PC-3 (cell line): ENCODE data around the gene GPR15. TPM values are rescaled to one million over a fixed set of nuclear protein-coding genes. Genes with fewer than 3 reads are reported as not detected.

Experiments
- ATAC-seq: fragments of 200-7000 bp; cut with Tn5 transposase; 2 replicates; pipeline ENCODE4 v1.9.1; 2020; ENCODE audit warnings: mild to moderate bottlenecking, moderate library complexity
- BruUV-seq: library from RNA; stranded (reverse); fragments of 400-500 nt; replicated peaks from 2 replicates; lab custom pipeline; 2021; lab: Mats Ljungman, UMichigan
- CTCF ChIA-PET: fragments of 300-600 bp; sonication (Branson Sonifier 250); formaldehyde crosslinking; loops from one replicate; lab custom pipeline; 2022; ENCODE audit warnings: antibody characterized with exemption; lab: Charles Lee
- POLR2A ChIA-PET: fragments of 300-600 bp; sonication (Branson Sonifier 250); formaldehyde crosslinking; loops from one replicate; lab custom pipeline; 2022; ENCODE audit warnings: antibody characterized with exemption; ENCODE audit not compliant: unreplicated experiment; lab: Charles Lee
- DNase-seq: peaks from one replicate; pipeline ENCODE4 v3.0.0-alpha.2; 2015
- H2AFZ ChIP-seq: fragments of 300-600 bp; sonication (generic); 2 replicates; pipeline ENCODE4 v1.6.0; 2016; ENCODE audit warnings: antibody characterized with exemption, low read length
- H3F3A ChIP-seq: fragments of 300-600 bp; sonication (generic); one replicate; pipeline ENCODE4 v1.6.0; 2017; ENCODE audit warnings: antibody characterized with exemption, low read length, control low read depth, mild to moderate bottlenecking; ENCODE audit not compliant: unreplicated experiment
- H3K27ac ChIP-seq: fragments of 300-600 bp; sonication (generic); 2 replicates; pipeline ENCODE4 v1.5.1; 2016; ENCODE audit warnings: mild to moderate bottlenecking, low read length
- H3K27me3 ChIP-seq: fragments of 300-600 bp; sonication (generic); 2 replicates; pipeline ENCODE4 v1.6.1; 2016; ENCODE audit warnings: low read length, mixed read lengths
- H3K36me3 ChIP-seq: fragments of 300-600 bp; sonication (generic); 2 replicates; pipeline ENCODE4 v1.6.1; 2016; ENCODE audit warnings: low read depth, mixed run types, low read length, mixed read lengths
- H3K4me1 ChIP-seq: fragments of 300-600 bp; sonication (generic); 2 replicates; pipeline ENCODE4 v1.5.1; 2016; ENCODE audit warnings: low read length; ENCODE audit not compliant: insufficient read depth
- H3K4me2 ChIP-seq: fragments of 300-600 bp; sonication (generic); 2 replicates; pipeline ENCODE4 v1.6.0; 2016; ENCODE audit warnings: low read length
- H3K4me3 ChIP-seq: fragments of 300-600 bp; sonication (generic); 2 replicates; pipeline ENCODE4 v1.5.1; 2016; ENCODE audit warnings: mild to moderate bottlenecking, low read length, mixed read lengths
- H3K79me2 ChIP-seq: fragments of 300-600 bp; sonication (generic); 2 replicates; pipeline ENCODE4 v1.6.1; 2017; ENCODE audit warnings: low read length, mixed read lengths
- H3K9ac ChIP-seq: fragments of 300-600 bp; sonication (generic); 2 replicates; pipeline ENCODE4 v1.6.0; 2016; ENCODE audit warnings: mild to moderate bottlenecking, low read length
- H3K9me2 ChIP-seq: fragments of 300-600 bp; sonication (generic); replicated peaks from 2 replicates; pipeline ENCODE4 v1.6.1; 2016; ENCODE audit warnings: mixed run types, low read length, mixed read lengths
- H3K9me3 ChIP-seq: fragments of 300-600 bp; sonication (generic); 2 replicates; pipeline ENCODE4 v1.6.1; 2016; ENCODE audit warnings: low read length, mixed read lengths
- H4K20me1 ChIP-seq: fragments of 300-600 bp; sonication (generic); 2 replicates; pipeline ENCODE4 v1.6.1; 2016; ENCODE audit warnings: low read length, mixed read lengths
- EZH2 ChIP-seq: fragments of 300-600 bp; sonication (generic); IDR thresholded peaks from one replicate; pipeline ENCODE4 v1.6.1; 2017; ENCODE audit warnings: antibody characterized with exemption, mild to moderate bottlenecking, low read length; ENCODE audit not compliant: unreplicated experiment
- EZH2phosphoT487 ChIP-seq: fragments of 300-600 bp; sonication (generic); IDR thresholded peaks from 2 replicates; pipeline ENCODE4 v1.6.1; 2018; ENCODE audit warnings: mild to moderate bottlenecking, antibody characterized with exemption, low read length, borderline replicate concordance
- intact Hi-C: fragments of 100-400 bp; cut with micrococcal nuclease; formaldehyde crosslinking; loops from 2 replicates; pipeline ENCODE4 v1.9.0; 2023
- total RNA-seq: library from RNA; depleted of rRNA; stranded (reverse); fragments of >200 nt; gene quantifications from 2 replicates; pipeline ENCODE4 v1.2.3, GENCODE V29; 2014
- TF ChIP-seq, protein P1 (sequence below): fragments of 300-600 bp; sonication (generic); conservative IDR thresholded peaks from 2 replicates; pipeline ENCODE4 v1.5.1; 2017; ENCODE audit warnings: antibody characterized with exemption, low read depth, mild to moderate bottlenecking, low read length

The GPR15 gene
- total RNA-seq, 1 experiment from 2014 or later = not detected

DNA sequence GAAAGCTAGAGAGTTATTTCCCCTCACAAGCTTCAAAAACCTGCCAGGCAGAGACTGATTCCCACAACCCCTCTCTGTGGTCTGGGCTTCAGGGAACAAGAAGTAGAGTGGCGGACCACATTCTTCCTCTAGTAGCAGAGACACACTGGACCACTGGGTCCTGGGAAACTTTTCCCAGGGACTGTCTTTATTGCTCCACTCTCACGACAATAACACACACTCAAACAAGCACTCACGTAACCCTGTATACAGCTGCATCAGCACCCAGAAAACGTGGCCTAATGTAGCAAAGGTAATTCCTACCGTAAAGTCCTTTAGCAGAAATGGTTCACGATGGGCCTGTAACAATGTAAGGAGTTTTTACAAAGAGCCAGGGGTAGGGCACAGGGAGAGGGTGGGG lies 34.1 kb downstream of the GPR15 start:
- peaks cover 50% of the 10 kb centered on the region for H3K4me1 ChIP-seq
- H3K9ac ChIP-seq = peak overlapping the region; percentile 68
- H3K27me3 ChIP-seq = no peaks in the 10 kb centered on the region
- TF ChIP-seq EZH2phosphoT487 (no peak), EZH2 (no peak)
- TF ChIP-seq, protein P1, sequence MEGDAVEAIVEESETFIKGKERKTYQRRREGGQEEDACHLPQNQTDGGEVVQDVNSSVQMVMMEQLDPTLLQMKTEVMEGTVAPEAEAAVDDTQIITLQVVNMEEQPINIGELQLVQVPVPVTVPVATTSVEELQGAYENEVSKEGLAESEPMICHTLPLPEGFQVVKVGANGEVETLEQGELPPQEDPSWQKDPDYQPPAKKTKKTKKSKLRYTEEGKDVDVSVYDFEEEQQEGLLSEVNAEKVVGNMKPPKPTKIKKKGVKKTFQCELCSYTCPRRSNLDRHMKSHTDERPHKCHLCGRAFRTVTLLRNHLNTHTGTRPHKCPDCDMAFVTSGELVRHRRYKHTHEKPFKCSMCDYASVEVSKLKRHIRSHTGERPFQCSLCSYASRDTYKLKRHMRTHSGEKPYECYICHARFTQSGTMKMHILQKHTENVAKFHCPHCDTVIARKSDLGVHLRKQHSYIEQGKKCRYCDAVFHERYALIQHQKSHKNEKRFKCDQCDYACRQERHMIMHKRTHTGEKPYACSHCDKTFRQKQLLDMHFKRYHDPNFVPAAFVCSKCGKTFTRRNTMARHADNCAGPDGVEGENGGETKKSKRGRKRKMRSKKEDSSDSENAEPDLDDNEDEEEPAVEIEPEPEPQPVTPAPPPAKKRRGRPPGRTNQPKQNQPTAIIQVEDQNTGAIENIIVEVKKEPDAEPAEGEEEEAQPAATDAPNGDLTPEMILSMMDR = no peak
- DNase-seq (no peak), ATAC-seq (no peak)
- no TSS peak for BruUV-seq
- H3K27ac ChIP-seq = peak overlapping the region; percentile 81
- H3K4me3 ChIP-seq = no peak overlapping the region
- H3K4me2 ChIP-seq = peak overlapping the region; percentile 40
- H3K36me3 ChIP-seq = no peaks in the 10 kb centered on the region
- intact Hi-C loops = loop anchor here (1.0 to 2.0 kb wide), 2 partner anchors 43 to 53 kb away; partner anchors contain the start of gene CLDND1
- no peaks in the 10 kb centered on the region for H3K9me2 ChIP-seq
- no peaks in the 10 kb centered on the region for H4K20me1 ChIP-seq
- POLR2A ChIA-PET = interaction anchor here (0.7 kb wide), 1 partner anchor 13 kb away, joined by 8 read pairs; no protein-coding TSS in a partner anchor
- CTCF ChIA-PET = interaction anchor here (0.6 kb wide), 2 partner anchors 18 to 21 kb away, joined by 3 to 6 read pairs; no protein-coding TSS in a partner anchor
- H2AFZ ChIP-seq = no peak overlapping the region
- no peaks in the 10 kb centered on the region for H3K79me2 ChIP-seq
- H3F3A ChIP-seq = no peaks in the 10 kb centered on the region
- H3K9me3 ChIP-seq = no peaks in the 10 kb centered on the region

DNA sequence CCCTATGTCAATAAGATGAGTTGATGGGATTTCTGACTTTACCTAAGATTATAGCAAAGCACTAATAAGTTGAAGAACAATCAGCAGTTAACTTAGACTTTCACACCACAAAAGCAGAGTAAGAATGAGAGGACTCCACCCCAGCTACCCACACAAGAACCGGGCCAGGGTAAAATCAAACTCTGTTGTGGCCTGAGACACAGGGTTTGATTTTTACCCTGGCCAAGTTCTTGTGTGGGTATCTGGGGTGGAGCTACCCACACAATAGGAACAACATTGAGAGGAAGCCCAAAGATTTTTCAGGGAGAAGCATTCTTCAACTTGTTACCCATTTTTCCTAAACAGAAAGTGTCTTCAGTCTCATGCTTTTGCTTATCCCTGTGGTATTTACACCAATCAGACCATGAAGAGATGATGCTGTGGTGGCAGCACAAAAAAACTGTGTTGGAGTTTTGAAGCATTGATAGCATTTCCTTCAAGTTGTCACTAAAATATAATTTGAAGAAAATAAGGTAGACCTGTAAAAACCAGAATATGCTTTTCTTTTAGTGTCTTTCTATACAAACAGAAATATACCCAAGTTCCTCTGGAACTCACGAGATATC lies 36.0 kb downstream of the GPR15 start:
- Histone ChIP-seq H3K9me2 (no peaks in the 10 kb centered on the region), H2AFZ (no peak overlapping the region), H3K9me3 (no peaks in the 10 kb centered on the region), H3F3A (no peaks in the 10 kb centered on the region), H3K36me3 (no peaks in the 10 kb centered on the region), H3K4me2 (no peak overlapping the region), H3K27me3 (no peaks in the 10 kb centered on the region), H4K20me1 (no peaks in the 10 kb centered on the region), H3K9ac (no peak overlapping the region), H3K4me1 (peaks cover 40% of the 10 kb centered on the region), H3K79me2 (no peaks in the 10 kb centered on the region), H3K4me3 (no peak overlapping the region), H3K27ac (no peak overlapping the region)
- DNase-seq (no peak), ATAC-seq (no peak)
- ChIA-PET CTCF (no interaction called here), POLR2A (no interaction called here)
- intact Hi-C loops = no loop called here
- BruUV-seq = no TSS peak
- TF ChIP-seq EZH2phosphoT487 (no peak), EZH2 (no peak)
- TF ChIP-seq, protein P1 = no peak

DNA sequence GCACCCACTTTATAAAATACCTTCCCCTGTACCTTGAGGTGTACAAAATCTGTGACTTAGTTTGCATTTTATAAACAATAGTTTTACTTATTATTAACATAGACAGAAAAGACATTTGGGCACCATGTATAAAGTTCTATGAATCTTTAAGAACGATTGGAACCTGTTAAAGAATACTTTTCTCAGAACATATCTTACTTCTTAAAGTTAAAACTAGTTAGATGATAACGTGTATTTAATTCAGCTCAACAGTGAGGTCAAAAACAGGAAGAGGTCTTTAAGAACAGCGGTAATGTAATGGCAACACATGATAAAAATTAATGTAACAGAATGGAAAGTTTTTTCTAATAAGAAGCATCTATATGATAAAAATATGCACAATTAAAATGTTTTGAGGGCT lies 36.6 kb downstream of the GPR15 start:
- H3K9ac ChIP-seq = no peak overlapping the region
- no TSS peak for BruUV-seq
- no peaks in the 10 kb centered on the region for H3F3A ChIP-seq
- peaks cover 37% of the 10 kb centered on the region for H3K4me1 ChIP-seq
- H3K9me2 ChIP-seq = no peaks in the 10 kb centered on the region
- no peaks in the 10 kb centered on the region for H3K36me3 ChIP-seq
- no peaks in the 10 kb centered on the region for H3K9me3 ChIP-seq
- TF ChIP-seq EZH2phosphoT487 = no peak
- TF ChIP-seq, protein P1 = no peak
- no peaks in the 10 kb centered on the region for H3K79me2 ChIP-seq
- POLR2A ChIA-PET = no interaction called here
- H3K27ac ChIP-seq = no peak overlapping the region
- intact Hi-C loops = no loop called here
- H3K27me3 ChIP-seq = no peaks in the 10 kb centered on the region
- no peaks in the 10 kb centered on the region for H4K20me1 ChIP-seq
- CTCF ChIA-PET = no interaction called here
- DNase-seq (no peak), ATAC-seq (no peak)
- no peak overlapping the region for H3K4me2 ChIP-seq
- H2AFZ ChIP-seq = no peak overlapping the region
- H3K4me3 ChIP-seq = no peak overlapping the region
